Colonic mucosa (tissue), 4 donors: ENCODE results near the gene TBC1D7. TPM values are rescaled to one million over a fixed set of nuclear protein-coding genes. Genes with fewer than 3 reads are reported as not detected.

Experiments
- DNase-seq: peaks from one replicate; pipeline ENCODE4 v3.0.0-alpha.2; 2020
- H3K27ac ChIP-seq: fragments of 200-600 bp; one replicate; pipeline ENCODE4 v1.8.0; 2021
- H3K27me3 ChIP-seq: fragments of 200-600 bp; one replicate; pipeline ENCODE4 v1.8.0; 2021
- H3K36me3 ChIP-seq: fragments of 200-600 bp; one replicate; pipeline ENCODE4 v1.8.0; 2021
- H3K4me1 ChIP-seq: fragments of 200-600 bp; one replicate; pipeline ENCODE4 v1.8.0; 2021; ENCODE audit warnings: mild to moderate bottlenecking
- H3K4me3 ChIP-seq: fragments of 200-600 bp; one replicate; pipeline ENCODE4 v1.8.0; 2021
- H3K9ac ChIP-seq, 2 donors: one replicate each; pipeline ENCODE4 v1.7.0; 2013; ENCODE audit warnings: control low read depth in 2 of 2, low read depth in 2 of 2, low read length in 2 of 2
- H3K9me3 ChIP-seq: fragments of 200-600 bp; one replicate; pipeline ENCODE4 v1.8.0; 2021
- intact Hi-C: fragments of 100-400 bp; cut with DNase I; formaldehyde crosslinking; loops from one replicate; pipeline ENCODE4 v1.14.1; 2022
- total RNA-seq, 2 donors: library from RNA; stranded (reverse); fragmentation: NEBNext Ultra II Directional in 1 of 2; extraction: Animal tissue kit (Norgen Biotek cat#: 25700) in 1 of 2; gene quantifications; one replicate each; pipeline ENCODE4 v1.2.1, GENCODE V29; 2021
- TF ChIP-seq, protein P1 (sequence below): fragments of 200-600 bp; IDR thresholded peaks from one replicate; pipeline ENCODE4 v1.8.0; 2022; ENCODE audit warnings: antibody characterized with exemption, mild to moderate bottlenecking
- donor health status: healthy.
- donor health status: DM: no; HTN: no; CAD: no.
- donor health status: DM: no; HTN: no; CAD: no.

The TBC1D7 gene
- total RNA-seq, 2 donors from 2014 or later = 21.4 to 23.3 TPM

DNA sequence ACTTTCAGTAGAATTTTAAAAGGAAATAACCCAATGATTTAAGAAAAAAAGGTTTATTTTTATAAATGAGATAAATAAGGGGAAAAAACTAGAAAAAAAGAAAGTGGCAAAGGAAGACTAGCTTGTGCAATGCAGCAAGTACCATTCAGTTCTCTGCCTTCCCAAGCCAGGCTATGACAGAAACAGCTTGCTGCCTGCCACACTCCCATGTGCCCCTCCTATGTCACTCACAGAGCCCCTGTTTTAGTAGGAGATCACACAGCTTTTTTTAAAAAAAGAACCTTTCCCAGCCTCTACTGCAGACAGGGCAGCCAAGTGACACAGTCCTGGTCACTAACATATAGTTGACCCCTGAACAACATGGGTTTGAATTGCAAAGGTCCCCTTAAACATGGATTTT lies 13.5 kb downstream of the TBC1D7 start:
- no peak overlapping the region for H3K4me3 ChIP-seq
- TF ChIP-seq, protein P1, sequence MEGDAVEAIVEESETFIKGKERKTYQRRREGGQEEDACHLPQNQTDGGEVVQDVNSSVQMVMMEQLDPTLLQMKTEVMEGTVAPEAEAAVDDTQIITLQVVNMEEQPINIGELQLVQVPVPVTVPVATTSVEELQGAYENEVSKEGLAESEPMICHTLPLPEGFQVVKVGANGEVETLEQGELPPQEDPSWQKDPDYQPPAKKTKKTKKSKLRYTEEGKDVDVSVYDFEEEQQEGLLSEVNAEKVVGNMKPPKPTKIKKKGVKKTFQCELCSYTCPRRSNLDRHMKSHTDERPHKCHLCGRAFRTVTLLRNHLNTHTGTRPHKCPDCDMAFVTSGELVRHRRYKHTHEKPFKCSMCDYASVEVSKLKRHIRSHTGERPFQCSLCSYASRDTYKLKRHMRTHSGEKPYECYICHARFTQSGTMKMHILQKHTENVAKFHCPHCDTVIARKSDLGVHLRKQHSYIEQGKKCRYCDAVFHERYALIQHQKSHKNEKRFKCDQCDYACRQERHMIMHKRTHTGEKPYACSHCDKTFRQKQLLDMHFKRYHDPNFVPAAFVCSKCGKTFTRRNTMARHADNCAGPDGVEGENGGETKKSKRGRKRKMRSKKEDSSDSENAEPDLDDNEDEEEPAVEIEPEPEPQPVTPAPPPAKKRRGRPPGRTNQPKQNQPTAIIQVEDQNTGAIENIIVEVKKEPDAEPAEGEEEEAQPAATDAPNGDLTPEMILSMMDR = no peak
- H3K27me3 ChIP-seq = no peaks in the 10 kb centered on the region
- intact Hi-C loops = no loop called here
- no peaks in the 10 kb centered on the region for H3K9me3 ChIP-seq
- H3K4me1 ChIP-seq = no peaks in the 10 kb centered on the region
- no peak for DNase-seq
- no peak overlapping the region for H3K9ac ChIP-seq
- H3K36me3 ChIP-seq = no peaks in the 10 kb centered on the region
- H3K27ac ChIP-seq = no peak overlapping the region

DNA sequence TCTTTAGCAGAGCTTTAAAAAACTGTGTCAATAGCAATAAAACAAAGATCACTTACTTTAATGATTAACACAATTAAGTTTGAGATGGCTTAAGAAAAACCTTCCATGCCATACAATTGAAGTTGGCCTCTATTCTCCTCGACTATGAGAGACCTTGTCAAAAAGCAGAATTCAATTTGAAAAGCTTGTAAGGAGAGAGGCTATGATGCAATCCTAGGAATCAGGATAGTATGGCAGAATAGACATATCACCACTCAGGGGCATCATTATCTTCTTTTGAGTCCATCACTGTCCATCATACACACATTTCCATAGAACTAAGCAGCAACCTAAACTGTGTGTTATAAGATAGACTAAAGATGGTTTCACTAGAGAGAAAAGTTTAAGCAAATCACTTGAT lies 17.2 kb downstream of the TBC1D7 start:
- TF ChIP-seq, protein P1 = no peak
- Histone ChIP-seq H3K4me1 (no peaks in the 10 kb centered on the region), H3K4me3 (no peak overlapping the region), H3K9ac (no peak overlapping the region), H3K36me3 (no peaks in the 10 kb centered on the region), H3K9me3 (no peaks in the 10 kb centered on the region), H3K27ac (no peak overlapping the region), H3K27me3 (no peaks in the 10 kb centered on the region)
- no peak for DNase-seq
- intact Hi-C loops = no loop called here

DNA sequence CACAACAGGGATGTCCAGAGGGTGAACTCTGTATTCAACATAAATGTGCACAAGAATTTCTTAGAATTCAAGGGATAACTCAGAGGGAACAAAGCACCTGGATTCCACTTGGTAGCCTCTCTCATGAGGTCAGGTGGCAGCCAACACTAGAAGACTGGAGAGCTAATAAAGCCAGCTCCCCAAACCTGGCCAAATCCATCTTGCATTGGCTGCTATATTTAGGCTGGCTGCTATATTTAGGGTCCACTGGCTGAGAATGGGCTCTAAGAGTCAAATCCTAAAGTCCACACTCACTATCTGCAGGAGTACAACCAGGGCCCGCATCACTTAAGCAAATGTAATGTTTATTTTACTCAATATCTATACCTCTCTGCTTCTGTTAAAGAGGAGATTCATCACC lies 20.0 kb downstream of the TBC1D7 start:
- intact Hi-C loops = no loop called here
- DNase-seq = no peak
- no peak overlapping the region for H3K9ac ChIP-seq
- H3K36me3 ChIP-seq = no peaks in the 10 kb centered on the region
- no peak overlapping the region for H3K27ac ChIP-seq
- H3K4me3 ChIP-seq = no peak overlapping the region
- no peaks in the 10 kb centered on the region for H3K9me3 ChIP-seq
- peaks cover 10% of the 10 kb centered on the region for H3K4me1 ChIP-seq
- H3K27me3 ChIP-seq = no peaks in the 10 kb centered on the region
- TF ChIP-seq, protein P1 = no peak

DNA sequence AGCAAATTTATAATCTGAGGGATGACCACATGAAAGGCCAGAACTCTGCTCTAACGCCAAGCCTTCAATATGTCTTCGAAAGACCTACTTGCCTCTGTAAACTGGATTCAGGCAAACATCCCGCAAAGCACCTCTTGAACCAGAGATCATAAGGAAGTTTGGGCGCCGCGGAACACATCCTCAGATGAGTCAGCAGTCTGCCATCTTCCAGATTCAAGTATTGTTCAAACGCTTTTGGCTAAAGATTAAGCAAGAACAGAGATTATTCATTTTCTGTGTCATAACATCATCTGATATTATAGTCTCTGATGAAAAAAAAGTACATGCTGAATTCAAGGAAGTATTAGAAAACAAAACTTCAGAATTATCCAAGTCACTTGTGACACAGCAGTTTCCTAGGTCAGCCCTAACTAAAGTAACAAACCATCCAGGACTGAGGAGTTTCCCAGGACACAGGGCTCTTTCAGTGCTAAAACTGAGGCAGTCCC lies 20.8 kb downstream of the TBC1D7 start:
- H3K27ac ChIP-seq = no peak overlapping the region
- DNase-seq = no peak

DNA sequence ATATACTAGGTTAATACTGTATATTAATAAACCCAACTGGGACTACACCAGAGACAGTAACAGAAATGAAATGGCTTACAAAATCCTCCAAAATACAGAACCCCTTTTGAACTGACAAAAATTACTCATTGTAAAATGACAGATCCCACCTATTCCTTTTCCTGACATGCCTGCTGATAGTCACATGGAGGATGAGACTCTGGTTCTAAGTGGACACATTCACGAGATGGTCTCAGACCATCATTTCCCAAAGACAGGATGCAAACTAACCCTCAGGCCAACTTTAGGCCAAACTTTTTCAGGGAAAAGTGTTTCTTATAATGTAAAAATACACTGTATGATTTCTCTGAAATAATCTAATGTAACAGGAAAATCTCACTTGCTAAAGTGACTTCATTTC lies 22.5 kb downstream of the TBC1D7 start:
- H3K4me1 ChIP-seq = peaks cover 10% of the 10 kb centered on the region
- no peak for DNase-seq
- H3K9ac ChIP-seq = no peak overlapping the region
- H3K27me3 ChIP-seq = no peaks in the 10 kb centered on the region
- TF ChIP-seq, protein P1 = no peak
- no peaks in the 10 kb centered on the region for H3K9me3 ChIP-seq
- no peak overlapping the region for H3K4me3 ChIP-seq
- H3K27ac ChIP-seq = no peak overlapping the region
- intact Hi-C loops = no loop called here
- no peaks in the 10 kb centered on the region for H3K36me3 ChIP-seq

More for the DNA sequence above, 20.8 kb downstream of the TBC1D7 start:
- Histone ChIP-seq H3K4me3 (no peak overlapping the region), H3K36me3 (no peaks in the 10 kb centered on the region), H3K9ac (no peak overlapping the region), H3K4me1 (peaks cover 10% of the 10 kb centered on the region), H3K9me3 (no peaks in the 10 kb centered on the region), H3K27me3 (no peaks in the 10 kb centered on the region)
- TF ChIP-seq, protein P1 = no peak
- intact Hi-C loops = no loop called here
